ENCODE measurements around the gene WDPCP.
A peak's percentile ranks its signal among the peaks of the same experiment; 100 is the strongest.
"Not testable (repeated sequence)": the region's sequence is repeated elsewhere in the genome, so short reads cannot be mapped to it uniquely, and the experiment has no call there.

The WDPCP gene

DNA sequence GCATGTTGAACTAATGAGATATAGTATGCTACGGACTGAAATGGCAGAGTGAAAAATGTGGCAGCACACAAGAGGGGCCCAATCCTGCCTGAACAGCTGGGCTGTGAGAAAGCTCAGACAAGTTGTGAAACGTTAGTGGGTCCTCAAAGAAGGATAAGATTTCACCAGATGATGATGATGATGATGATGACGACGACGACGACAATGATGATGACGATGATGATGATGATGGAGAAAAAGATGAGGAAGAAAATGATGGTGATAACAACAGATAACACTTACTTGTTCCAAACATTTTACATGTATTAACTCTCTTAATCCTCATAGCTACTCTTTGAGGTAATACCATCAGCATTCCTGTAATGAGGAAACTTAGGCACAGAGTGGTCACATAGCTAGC is 94.2 kb downstream of the WDPCP start:
- in situ Hi-C loops (cut with HindIII; ENCODE audit: low pct_ligation_motif_present, low pct_unique_long_range_greater_than_20kb, low sequenced_read_pairs), result no loop called here
- DNase-seq, result no peak

DNA sequence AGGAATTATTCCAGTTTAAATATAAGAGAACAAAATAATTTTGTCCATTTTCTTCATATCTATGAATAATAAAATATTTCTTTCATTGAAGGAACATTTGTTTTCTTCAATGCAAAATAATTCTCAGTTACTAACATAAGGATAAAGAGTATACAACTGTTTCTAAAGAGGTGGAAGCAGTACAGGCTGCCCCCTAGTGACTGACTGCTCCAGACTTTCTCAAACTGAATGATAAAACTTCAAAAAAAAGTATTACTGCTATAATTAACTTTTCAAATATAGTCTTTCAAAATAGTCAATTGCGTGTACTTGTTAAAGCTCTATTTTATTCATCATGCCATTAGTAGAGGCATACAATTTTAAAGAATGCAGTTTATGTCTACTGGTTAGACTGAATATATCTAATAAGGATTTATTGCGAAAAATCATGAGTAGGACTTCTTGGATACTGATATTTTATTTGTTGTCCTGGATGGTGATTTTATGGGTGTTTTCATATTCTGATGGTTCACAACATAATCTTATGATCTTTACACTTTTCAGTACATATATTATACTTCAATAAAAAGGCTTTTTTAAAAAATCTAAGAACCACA is 100.1 kb downstream of the WDPCP start:
- in situ Hi-C loops (cut with HindIII; ENCODE audit: low pct_ligation_motif_present, low pct_unique_long_range_greater_than_20kb, low sequenced_read_pairs), result no loop called here
- DNase-seq, result peak; percentile 49

DNA sequence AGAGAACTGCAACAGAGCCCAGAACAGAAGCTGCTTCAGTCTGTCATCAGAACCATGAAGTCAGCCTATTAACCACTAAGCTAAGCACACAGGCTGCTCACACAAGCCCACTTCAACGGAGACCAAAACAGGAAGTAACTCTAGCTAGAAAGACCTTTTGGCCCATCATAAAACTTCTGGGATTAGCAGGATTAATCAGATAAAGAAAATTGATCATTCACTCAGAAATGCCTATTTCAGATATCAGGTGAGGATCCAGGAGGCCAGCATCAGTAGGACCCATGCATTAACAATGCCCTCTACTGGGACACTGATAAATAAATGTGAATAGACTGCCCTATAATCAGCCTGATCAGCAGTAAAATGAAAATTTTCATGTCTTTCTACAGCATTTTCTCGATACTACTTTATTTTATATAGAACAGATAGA is 101.4 kb downstream of the WDPCP start:
- in situ Hi-C loops (cut with HindIII; ENCODE audit: low pct_ligation_motif_present, low pct_unique_long_range_greater_than_20kb, low sequenced_read_pairs), result no loop called here
- DNase-seq, result no peak

DNA sequence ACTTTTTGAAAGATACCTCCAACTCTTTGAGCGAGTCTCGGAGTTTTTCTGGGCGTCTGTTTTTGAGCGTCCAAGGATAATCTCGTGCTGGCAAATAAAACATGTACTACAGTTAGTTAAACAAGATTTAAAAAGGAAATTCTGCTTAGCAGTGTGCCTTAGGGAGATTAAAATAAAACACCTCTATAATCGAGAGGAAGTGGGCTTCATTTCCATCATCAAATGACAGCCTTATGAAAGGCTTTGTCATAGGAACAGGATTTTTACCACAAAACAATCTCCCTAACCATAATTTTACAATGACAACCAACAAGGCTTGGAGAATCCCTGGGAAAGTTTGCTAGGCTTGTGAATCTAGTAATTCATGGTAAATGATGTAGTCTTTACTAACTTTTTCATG is 103.4 kb downstream of the WDPCP start:
- DNase-seq, result no peak
- in situ Hi-C loops (cut with HindIII; ENCODE audit: low pct_ligation_motif_present, low pct_unique_long_range_greater_than_20kb, low sequenced_read_pairs), result no loop called here

DNA sequence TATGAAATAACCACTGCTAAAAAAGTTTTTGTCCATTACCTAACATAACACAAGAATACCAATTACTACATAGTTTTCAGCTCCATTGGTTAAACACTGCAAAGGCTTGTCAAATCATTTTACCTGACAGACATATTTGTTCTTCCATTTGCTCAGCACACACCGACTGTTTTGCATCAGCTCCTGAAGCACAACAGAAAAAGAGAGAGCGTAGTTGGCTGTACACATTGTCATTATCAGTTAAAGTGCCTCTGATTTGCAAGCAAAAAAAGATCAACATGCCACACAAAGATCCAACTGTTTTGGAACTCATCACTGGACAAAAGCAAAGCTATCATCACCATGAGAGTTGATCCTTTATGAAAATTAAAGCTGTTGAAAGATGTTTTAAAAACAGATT is 103.8 kb downstream of the WDPCP start:
- DNase-seq, result no peak
- in situ Hi-C loops (cut with HindIII; ENCODE audit: low pct_ligation_motif_present, low pct_unique_long_range_greater_than_20kb, low sequenced_read_pairs), result no loop called here

DNA sequence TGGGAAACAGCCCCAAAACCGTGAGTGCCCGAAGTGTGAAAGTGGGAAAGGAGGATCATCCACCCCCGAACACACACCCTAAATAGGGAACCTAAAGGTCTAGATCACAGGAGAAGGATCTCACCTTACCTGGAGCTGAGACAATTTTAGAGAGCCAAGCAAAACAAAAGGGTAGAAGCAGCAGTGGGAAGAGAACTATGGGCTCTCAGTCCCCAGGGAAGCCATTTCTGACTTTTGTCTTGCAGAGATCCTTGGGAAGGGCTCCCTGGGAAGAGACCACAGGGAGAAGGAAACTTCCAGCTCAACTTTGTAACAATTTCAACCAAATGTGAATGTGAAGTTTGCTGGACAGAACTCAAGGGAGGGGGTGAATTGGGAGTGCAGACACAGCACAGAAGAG is 110.6 kb downstream of the WDPCP start:
- DNase-seq, result no peak
- in situ Hi-C loops (cut with HindIII; ENCODE audit: low pct_ligation_motif_present, low pct_unique_long_range_greater_than_20kb, low sequenced_read_pairs), result no loop called here

DNA sequence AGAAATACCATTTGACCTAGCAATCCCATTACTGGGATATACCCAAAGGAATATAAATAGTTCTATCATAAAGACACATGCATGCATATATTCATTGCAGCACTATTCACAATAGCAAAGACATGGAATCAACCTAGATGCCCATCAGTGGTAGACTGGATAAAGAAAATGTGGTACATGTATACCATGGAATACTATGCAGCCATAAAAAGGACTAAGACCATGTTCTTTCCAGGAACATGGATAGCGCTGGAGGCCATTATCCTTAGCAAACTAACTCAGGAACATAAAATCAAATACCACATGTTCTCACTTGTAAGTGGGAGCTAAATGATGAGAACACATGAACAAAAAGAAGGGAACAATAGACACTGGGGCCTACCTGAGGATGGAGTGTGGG is 119.0 kb downstream of the WDPCP start:
- DNase-seq; in situ Hi-C loops (cut with HindIII; ENCODE audit: low pct_ligation_motif_present, low pct_unique_long_range_greater_than_20kb, low sequenced_read_pairs): not testable (repeated sequence)

DNA sequence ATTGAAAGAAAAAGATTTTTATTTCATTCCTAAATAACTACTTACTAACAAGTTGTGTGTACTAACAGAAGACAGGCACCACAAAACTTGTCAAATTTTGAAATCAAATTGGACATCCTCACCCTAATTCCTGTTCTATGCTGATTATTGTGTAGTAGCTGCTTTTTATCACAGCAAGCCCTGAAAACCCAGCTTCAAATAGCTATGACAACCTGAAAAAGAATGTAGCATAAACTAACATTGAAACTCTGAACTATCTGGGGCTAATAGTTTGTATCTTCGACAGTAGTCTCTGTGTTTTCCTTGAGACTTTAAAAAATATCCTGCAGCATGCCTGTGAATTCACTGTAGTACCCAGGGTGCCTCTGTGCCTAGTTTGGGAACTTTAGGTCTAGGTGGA is 122.6 kb downstream of the WDPCP start:
- no peak for DNase-seq

DNA sequence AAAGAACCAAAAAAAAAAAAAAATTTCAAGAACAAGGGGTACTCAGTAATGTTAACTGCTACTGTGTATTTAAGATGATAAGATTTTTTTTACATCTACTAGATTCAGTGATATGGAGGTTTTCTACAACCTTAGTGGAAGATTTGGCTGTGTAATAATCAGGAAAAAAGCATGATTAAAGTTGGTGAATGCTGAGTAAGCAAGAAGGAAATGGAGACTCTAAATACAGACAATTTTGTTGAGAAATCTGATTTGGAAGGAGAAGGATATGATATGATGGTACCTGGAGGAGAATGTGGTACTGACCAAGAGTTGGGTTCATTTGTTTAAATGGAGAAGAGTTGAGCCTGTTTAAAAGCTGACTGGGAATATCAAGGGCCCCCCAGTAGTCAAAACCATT is 125.1 kb downstream of the WDPCP start:
- in situ Hi-C loops (cut with HindIII; ENCODE audit: low pct_ligation_motif_present, low pct_unique_long_range_greater_than_20kb, low sequenced_read_pairs), result no loop called here
- no peak for DNase-seq

More for the DNA sequence above, 122.6 kb downstream of the WDPCP start:
- in situ Hi-C loops (cut with HindIII; ENCODE audit: low pct_ligation_motif_present, low pct_unique_long_range_greater_than_20kb, low sequenced_read_pairs), result no loop called here

DNA sequence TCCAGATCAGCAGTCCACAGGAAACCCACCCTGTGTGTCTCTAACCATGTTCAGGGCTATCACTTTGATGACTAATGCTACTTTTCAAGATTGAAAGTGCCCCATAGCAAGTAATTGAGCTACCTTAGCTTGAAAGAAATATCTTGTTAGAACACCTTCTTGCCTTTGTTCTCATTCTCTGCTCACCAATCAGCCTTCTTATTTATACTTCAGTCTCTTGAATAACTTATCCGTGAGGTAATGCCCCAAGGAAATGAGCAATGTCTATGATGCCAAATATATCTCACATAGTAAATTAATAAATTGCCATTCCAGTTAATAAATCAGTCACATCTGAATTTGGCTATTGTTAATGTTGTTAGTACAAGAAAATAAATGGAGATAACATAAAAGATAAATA is 141.6 kb downstream of the WDPCP start:
- DNase-seq, result no peak
- in situ Hi-C loops (cut with HindIII; ENCODE audit: low pct_ligation_motif_present, low pct_unique_long_range_greater_than_20kb, low sequenced_read_pairs), result no loop called here

DNA sequence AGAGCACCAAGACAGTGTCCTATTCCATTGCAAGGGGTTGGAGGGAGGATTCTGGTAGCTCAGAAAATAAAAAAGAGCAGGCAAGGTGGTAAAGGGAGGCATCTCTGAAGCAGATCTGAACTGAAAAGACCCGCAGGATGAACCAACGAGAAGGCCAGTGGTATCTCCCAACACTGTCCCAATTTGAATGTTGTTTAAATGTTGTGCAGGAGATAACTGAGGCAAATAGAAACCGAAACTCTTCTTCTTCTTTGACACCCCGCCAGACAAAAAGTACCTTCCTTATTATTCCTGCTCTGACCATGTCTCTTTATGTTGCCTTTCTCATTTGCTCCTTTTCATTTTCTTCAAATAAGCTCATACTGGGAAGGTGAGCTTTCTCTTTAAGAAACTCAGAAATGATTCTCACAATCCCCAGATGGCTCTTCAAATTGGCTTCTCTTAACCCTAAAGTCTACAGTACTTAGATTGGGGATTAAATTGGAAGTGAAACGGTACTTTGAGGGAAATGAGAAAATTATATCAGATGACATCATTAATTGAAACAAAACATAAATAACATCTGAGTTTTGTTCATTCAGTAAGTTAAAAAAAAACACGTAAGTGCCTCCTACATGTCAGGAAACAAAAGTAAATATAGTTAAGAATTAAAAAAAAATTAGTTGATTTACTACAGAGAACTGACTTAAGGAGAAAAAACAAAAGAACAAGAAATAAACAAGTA is 143.6 kb downstream of the WDPCP start:
- in situ Hi-C loops (cut with HindIII; ENCODE audit: low pct_ligation_motif_present, low pct_unique_long_range_greater_than_20kb, low sequenced_read_pairs), result no loop called here
- no peak for DNase-seq

DNA sequence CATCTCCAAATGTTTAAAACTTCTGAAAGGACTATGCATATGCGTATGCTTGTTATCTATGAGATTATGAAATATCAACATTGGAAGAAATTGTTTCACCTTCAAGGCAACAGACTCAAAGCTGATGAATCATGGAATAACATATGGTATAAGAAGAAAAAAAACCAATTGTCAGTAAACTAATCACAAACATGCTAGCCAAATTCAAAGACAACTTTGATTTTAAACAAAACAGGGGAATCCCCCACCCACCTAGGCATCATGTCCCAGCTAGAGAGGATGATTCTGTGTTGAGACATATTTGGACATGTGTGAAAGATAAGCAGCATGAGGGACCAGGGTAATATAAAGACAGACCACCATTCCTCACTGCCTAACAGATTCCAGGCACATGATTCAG is 147.7 kb downstream of the WDPCP start:
- in situ Hi-C loops (cut with HindIII; ENCODE audit: low pct_ligation_motif_present, low pct_unique_long_range_greater_than_20kb, low sequenced_read_pairs), result no loop called here
- DNase-seq, result no peak

DNA sequence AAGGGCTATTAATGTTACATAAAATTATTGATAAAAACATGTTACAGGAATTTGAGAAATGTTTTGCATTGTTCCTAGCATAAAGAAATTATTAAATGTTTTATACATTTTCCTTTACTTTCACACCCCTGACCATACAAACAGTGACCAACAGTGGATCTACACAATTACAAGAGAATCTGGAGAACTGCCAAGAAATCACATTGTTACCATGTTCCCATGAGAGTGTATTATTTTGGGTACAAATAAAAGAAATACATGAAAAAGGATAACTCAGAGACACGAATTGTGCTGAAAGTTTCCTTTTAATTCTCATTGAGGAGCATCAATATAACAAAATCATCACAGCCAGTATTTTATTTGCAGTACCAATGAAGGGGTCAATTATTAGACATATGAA is 150.1 kb downstream of the WDPCP start:
- in situ Hi-C loops (cut with HindIII; ENCODE audit: low pct_ligation_motif_present, low pct_unique_long_range_greater_than_20kb, low sequenced_read_pairs), result no loop called here
- no peak for DNase-seq

DNA sequence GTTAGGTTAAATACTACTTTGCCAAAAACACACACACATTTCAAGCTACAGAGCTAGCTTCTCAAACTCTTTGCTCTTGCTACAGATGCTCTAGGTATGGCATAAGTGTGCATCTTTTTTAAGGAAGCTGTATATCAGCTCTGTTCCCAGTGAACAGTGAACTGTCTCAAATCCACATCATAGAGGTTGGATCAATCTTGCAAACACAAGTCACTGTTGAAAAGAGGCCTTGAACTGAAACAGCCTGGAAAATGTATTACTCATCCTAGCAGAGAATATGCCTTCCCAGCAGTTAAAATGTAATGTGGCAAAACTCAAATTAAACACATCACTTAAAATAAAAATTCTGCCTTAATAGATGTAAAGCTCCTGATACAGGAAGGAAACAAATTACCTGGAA is 151.8 kb downstream of the WDPCP start:
- in situ Hi-C loops (cut with HindIII; ENCODE audit: low pct_ligation_motif_present, low pct_unique_long_range_greater_than_20kb, low sequenced_read_pairs), result no loop called here
- DNase-seq, result no peak

DNA sequence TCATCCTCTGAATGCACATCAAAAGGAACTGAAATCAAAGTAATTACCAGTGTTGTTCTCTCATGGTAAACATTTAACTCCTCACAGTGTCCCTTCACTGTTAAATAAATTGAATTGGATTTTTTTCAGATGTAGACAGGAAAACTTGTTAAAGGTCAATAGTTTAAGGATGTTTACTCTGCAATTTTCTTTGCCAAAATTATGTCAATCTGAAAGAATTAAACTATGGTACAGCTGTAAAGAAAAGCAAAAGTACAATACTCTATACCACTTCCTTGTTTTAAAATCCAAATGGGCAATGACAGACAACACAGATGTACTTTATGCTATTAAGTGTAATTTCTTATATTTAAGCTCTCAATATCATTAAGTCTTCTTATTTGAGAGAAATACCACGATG is 153.2 kb downstream of the WDPCP start:
- no peak for DNase-seq
- in situ Hi-C loops (cut with HindIII; ENCODE audit: low pct_ligation_motif_present, low pct_unique_long_range_greater_than_20kb, low sequenced_read_pairs), result no loop called here

DNA sequence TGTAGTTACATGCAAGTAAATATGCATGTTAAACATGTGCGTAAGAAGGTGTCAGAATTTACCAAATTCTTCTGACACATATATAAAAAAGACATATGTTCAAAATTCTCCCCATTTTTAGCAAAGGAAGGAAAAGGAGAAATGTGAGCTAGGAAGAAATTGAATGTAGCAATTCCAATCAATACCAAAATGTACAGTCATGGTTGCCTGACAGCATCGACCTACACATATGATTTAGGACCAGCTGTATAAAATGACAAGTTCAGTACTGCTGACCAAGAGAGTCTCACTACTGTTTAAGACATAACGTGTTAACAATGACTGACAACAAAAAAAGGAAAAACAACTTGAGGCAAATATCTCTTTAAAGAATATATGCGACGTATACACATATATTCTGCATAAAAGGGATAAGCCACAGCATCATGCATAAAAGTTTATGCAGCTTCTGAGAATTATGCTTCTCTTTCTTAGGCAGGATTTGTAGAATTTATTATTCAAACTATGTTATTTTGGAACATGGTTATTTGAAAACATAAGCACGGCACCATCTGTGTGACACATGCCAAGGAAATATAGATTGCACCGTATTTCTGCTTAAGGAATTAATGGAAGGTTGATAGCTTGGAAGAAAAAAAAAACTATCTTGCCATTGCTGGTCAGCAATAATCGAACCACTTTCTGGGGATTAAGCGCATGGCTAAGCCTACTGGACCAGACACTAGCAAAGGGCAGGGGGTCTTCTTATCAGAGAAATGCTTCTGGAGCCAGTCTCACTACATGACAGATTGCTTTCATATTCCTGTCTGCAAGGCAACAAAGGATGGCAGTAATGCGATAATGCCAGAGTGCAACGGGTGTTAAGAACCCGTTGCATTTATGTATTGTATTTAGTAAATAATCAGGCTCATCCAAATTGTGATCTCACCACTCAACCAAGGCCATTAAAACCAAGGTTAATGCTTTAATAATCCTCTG is 154.0 kb downstream of the WDPCP start:
- in situ Hi-C loops (cut with HindIII; ENCODE audit: low pct_ligation_motif_present, low pct_unique_long_range_greater_than_20kb, low sequenced_read_pairs), result no loop called here
- DNase-seq, result no peak

DNA sequence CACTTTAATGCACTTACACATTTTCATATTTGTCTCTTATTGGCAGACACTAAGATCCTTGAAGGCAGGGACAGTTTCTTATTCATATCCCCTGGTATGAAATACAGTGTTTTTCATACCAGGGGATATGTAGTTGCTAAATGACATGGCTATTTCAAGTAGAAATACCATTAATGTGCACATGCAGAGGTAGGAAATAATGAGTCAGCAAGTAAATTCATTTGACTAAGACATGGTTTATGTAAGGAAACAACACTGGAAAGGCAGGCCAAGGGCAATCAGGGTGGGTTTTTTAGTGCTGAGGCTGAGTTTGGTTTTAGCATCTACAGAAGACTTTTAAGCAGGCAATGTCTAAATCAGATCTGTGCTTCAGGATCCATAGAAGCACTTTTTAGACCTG is 155.9 kb downstream of the WDPCP start:
- no peak for DNase-seq
- in situ Hi-C loops (cut with HindIII; ENCODE audit: low pct_ligation_motif_present, low pct_unique_long_range_greater_than_20kb, low sequenced_read_pairs), result no loop called here

DNA sequence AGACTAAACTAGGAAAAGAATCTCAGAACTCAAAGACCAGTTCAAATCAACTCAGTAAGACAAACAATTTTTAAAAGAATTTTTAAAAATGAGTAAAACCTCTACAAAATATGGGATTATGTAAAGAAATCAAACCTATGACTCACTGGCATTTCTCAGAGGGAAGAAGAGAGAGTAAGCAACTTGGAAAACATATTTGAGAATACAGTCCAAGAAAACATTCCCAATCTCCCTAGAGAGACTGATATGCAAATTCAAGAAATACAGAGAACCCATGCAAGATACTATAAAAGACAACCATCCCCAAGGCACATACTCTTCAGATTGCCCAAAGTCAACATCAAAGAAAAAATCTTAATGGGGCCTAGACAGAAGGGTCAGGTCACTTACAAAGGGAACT is 162.7 kb downstream of the WDPCP start:
- no peak for DNase-seq
- in situ Hi-C loops (cut with HindIII; ENCODE audit: low pct_ligation_motif_present, low pct_unique_long_range_greater_than_20kb, low sequenced_read_pairs), result no loop called here

DNA sequence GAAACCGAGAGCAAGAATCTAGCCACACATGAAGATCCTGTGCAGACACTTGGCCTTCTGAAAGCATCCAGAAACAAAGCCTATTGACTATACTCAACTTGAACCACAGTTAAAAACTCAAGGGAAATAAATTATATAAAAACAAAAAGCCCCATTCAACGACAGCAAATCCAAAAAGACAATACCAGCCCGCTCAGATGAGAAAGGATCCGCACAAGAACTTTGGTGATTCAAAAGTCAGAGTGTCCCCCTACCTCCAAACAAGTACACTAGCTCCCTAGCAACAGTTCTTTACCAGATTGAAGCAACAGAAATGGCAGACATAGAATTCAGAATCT is 163.2 kb downstream of the WDPCP start:
- DNase-seq, result no peak
- in situ Hi-C loops (cut with HindIII; ENCODE audit: low pct_ligation_motif_present, low pct_unique_long_range_greater_than_20kb, low sequenced_read_pairs), result no loop called here

All from ACHN (cell line).